HEK293 (cell line): ENCODE measurements around the gene KLHL28.
A peak's percentile ranks its signal among the peaks of the same experiment; 100 is the strongest.

Experiments used
- CTCF ChIA-PET: fragments of 350-600 bp; formaldehyde crosslinking; extraction: SDS; loops from one replicate; lab custom pipeline; 2021; ENCODE audit warnings: antibody characterized with exemption; lab: Yijun Ruan, JAX
- POLR2A ChIA-PET: fragments of 300-600 bp; formaldehyde crosslinking; extraction: SDS; loops from one replicate; lab custom pipeline; 2020; ENCODE audit warnings: antibody characterized with exemption, inconsistent platforms; lab: Yijun Ruan, JAX
- H3K27ac ChIP-seq: fragments of 200-500 bp; sonication (Bioruptor generic); 2 replicates; pipeline ENCODE4 v1.5.1; 2014; ENCODE audit warnings: low read depth, low read length, control low read depth, inconsistent platforms; ENCODE audit errors: extremely low read depth
- H3K36me3 ChIP-seq, 2 experiments: fragments of 200-500 bp in 1 of 2; sonication (Bioruptor generic) in 1 of 2; 1 replicate in 1 of 2; 2 replicates in 1 of 2; pipeline ENCODE4 v1.5.1; 2014 to 2017; ENCODE audit warnings: inconsistent platforms in 2 of 2, low read length in 2 of 2; ENCODE audit not compliant: control insufficient read depth in 2 of 2, insufficient read depth in 1 of 2
- H3K4me1 ChIP-seq: fragments of 200-500 bp; sonication (Bioruptor generic); 2 replicates; pipeline ENCODE4 v1.5.1; 2014; ENCODE audit warnings: mild to moderate bottlenecking, low read length, inconsistent platforms; ENCODE audit not compliant: control insufficient read depth, insufficient read depth
- H3K4me3 ChIP-seq: 2 replicates; pipeline ENCODE4 v1.5.1; 2011; ENCODE audit warnings: low read depth, mild to moderate bottlenecking, control low read depth, low read length, moderate library complexity
- H3K9me3 ChIP-seq: fragments of 200-500 bp; sonication (Bioruptor generic); 2 replicates; pipeline ENCODE4 v1.5.1; 2014; ENCODE audit warnings: low read depth, low read length, inconsistent platforms; ENCODE audit not compliant: control insufficient read depth, insufficient read depth
- GLI4 ChIP-seq: fragments of 450-650 bp; formaldehyde crosslinking; IDR thresholded peaks from 2 replicates; pipeline ENCODE4 v1.5.1; 2016; ENCODE audit warnings: missing biosample characterization, missing genetic modification characterization
- GLIS1 ChIP-seq: fragments of 450-650 bp; formaldehyde crosslinking; IDR thresholded peaks from 2 replicates; pipeline ENCODE4 v1.5.1; 2016; ENCODE audit warnings: missing biosample characterization, missing genetic modification characterization
- HIC1 ChIP-seq: fragments of 450-650 bp; formaldehyde crosslinking; IDR thresholded peaks from 2 replicates; pipeline ENCODE4 v1.5.1; 2016; ENCODE audit warnings: missing biosample characterization, missing genetic modification characterization
- HOXC10 ChIP-seq: sonication (generic); formaldehyde crosslinking; IDR thresholded peaks from 2 replicates; pipeline ENCODE4 v1.8.1; 2023; ENCODE audit warnings: mild to moderate bottlenecking, missing genetic modification reagents
- HOXD13 ChIP-seq: sonication (generic); formaldehyde crosslinking; IDR thresholded peaks from 2 replicates; pipeline ENCODE4 v1.8.0; 2022; ENCODE audit warnings: missing genetic modification reagents, borderline replicate concordance
- INSM2 ChIP-seq: fragments of 450-650 bp; formaldehyde crosslinking; IDR thresholded peaks from 2 replicates; pipeline ENCODE4 v1.5.1; 2016; ENCODE audit warnings: missing biosample characterization, missing genetic modification characterization
- KLF8 ChIP-seq: fragments of 450-650 bp; formaldehyde crosslinking; IDR thresholded peaks from 2 replicates; pipeline ENCODE4 v1.5.1; 2016; ENCODE audit warnings: missing biosample characterization, missing genetic modification characterization
- MZF1 ChIP-seq: fragments of 450-650 bp; formaldehyde crosslinking; IDR thresholded peaks from 2 replicates; pipeline ENCODE4 v1.5.1; 2017; ENCODE audit warnings: missing biosample characterization, missing genetic modification characterization, borderline replicate concordance
- OSR2 ChIP-seq: fragments of 450-650 bp; formaldehyde crosslinking; IDR thresholded peaks from 2 replicates; pipeline ENCODE4 v1.5.1; 2016; ENCODE audit warnings: missing biosample characterization, missing genetic modification characterization
- TSHZ1 ChIP-seq: fragments of 450-650 bp; formaldehyde crosslinking; IDR thresholded peaks from 2 replicates; pipeline ENCODE4 v1.5.1; 2016; ENCODE audit warnings: missing biosample characterization, missing genetic modification characterization, borderline replicate concordance
- ZFP69B ChIP-seq: fragments of 450-650 bp; formaldehyde crosslinking; IDR thresholded peaks from 2 replicates; pipeline ENCODE4 v1.5.1; 2016; ENCODE audit warnings: missing biosample characterization, missing genetic modification characterization
- ZNF121 ChIP-seq: fragments of 450-650 bp; formaldehyde crosslinking; IDR thresholded peaks from 2 replicates; pipeline ENCODE4 v1.5.1; 2016; ENCODE audit warnings: missing biosample characterization, missing genetic modification characterization
- ZNF169 ChIP-seq: fragments of 450-650 bp; formaldehyde crosslinking; IDR thresholded peaks from 2 replicates; pipeline ENCODE4 v1.5.1; 2016; ENCODE audit warnings: missing biosample characterization, missing genetic modification characterization
- ZNF2 ChIP-seq: fragments of 450-650 bp; formaldehyde crosslinking; IDR thresholded peaks from 2 replicates; pipeline ENCODE4 v1.5.1; 2016; ENCODE audit warnings: missing biosample characterization, missing genetic modification characterization
- ZNF211 ChIP-seq: fragments of 450-650 bp; formaldehyde crosslinking; IDR thresholded peaks from 2 replicates; pipeline ENCODE4 v1.5.1; 2016; ENCODE audit warnings: low read depth, missing biosample characterization, missing genetic modification characterization
- ZNF223 ChIP-seq: fragments of 450-650 bp; formaldehyde crosslinking; IDR thresholded peaks from 2 replicates; pipeline ENCODE4 v1.5.1; 2016; ENCODE audit warnings: missing biosample characterization, missing genetic modification characterization
- ZNF248 ChIP-seq: fragments of 450-650 bp; formaldehyde crosslinking; IDR thresholded peaks from 2 replicates; pipeline ENCODE4 v1.5.1; 2017; ENCODE audit warnings: missing biosample characterization, missing genetic modification characterization
- ZNF529 ChIP-seq: fragments of 450-650 bp; formaldehyde crosslinking; IDR thresholded peaks from 2 replicates; pipeline ENCODE4 v1.5.1; 2017; ENCODE audit warnings: missing genetic modification characterization, missing biosample characterization; ENCODE audit not compliant: insufficient replicate concordance
- ZSCAN5A ChIP-seq: fragments of 450-650 bp; formaldehyde crosslinking; IDR thresholded peaks from 2 replicates; pipeline ENCODE4 v1.5.1; 2016; ENCODE audit warnings: missing biosample characterization, missing genetic modification characterization
- ZXDB ChIP-seq: fragments of 450-650 bp; formaldehyde crosslinking; IDR thresholded peaks from 2 replicates; pipeline ENCODE4 v1.5.1; 2016; ENCODE audit warnings: missing biosample characterization, missing genetic modification characterization

The KLHL28 gene

GRCh38 chr14:44959538-44959937 is 2.2 kb downstream of the KLHL28 start (continued):
- TF ChIP-seq HIC1 (tag by site-specific recombination) (no peak), INSM2 (tag by site-specific recombination) (no peak), ZNF248 (tag by site-specific recombination) (no peak), ZNF2 (tag by site-specific recombination) (no peak), KLF8 (tag by site-specific recombination) (no peak), HOXC10 (no peak)

- POLR2A ChIA-PET, result no interaction called here
- CTCF ChIA-PET, result interaction anchor here (0.6 to 0.9 kb wide), 2 partner anchors 183 to 296 kb away, joined by 3 read pairs; partner anchors contain the start of gene MIS18BP1
- no peak overlapping the region for H3K27ac ChIP-seq
- TF ChIP-seq ZFP69B (tag by site-specific recombination) (no peak), ZNF121 (peak; percentile 57)
- H3K36me3 ChIP-seq, result peaks cover 0 to under 1% of the 10 kb centered on the region in 2 experiments; a peak in 1 of 3 replicates
- no peaks in the 10 kb centered on the region for H3K9me3 ChIP-seq
- H3K4me1 ChIP-seq, result peaks cover 41% of the 10 kb centered on the region
- no peak overlapping the region for H3K4me3 ChIP-seq
Measured at GRCh38 chr14:44956866-44957265, 4.9 kb downstream of the KLHL28 start.

GRCh38 chr14:44955528-44955927 is 6.2 kb downstream of the KLHL28 start:
- no peak overlapping the region for H3K27ac ChIP-seq
- CTCF ChIA-PET, result interaction anchor here (0.6 to 0.7 kb wide), 2 partner anchors 32 to 313 kb away, joined by 4 read pairs; no protein-coding TSS in a partner anchor
- H3K4me3 ChIP-seq, result no peak overlapping the region
- no peaks in the 10 kb centered on the region for H3K9me3 ChIP-seq
- POLR2A ChIA-PET, result no interaction called here
- TF ChIP-seq ZSCAN5A (tag by site-specific recombination), result no peak
- 0 out of 2 replicates have a peak, but pooled peaks have one; percentile 9 for TF ChIP-seq OSR2 (tag by site-specific recombination)
- peak; percentile 89 for TF ChIP-seq GLIS1 (tag by site-specific recombination)
- TF ChIP-seq, all 188 proteins: peak for 2
- peaks cover 0 to 7% of the 10 kb centered on the region in 2 experiments; a peak in 1 of 3 replicates for H3K36me3 ChIP-seq
- H3K4me1 ChIP-seq, result peaks cover 41% of the 10 kb centered on the region

- TF ChIP-seq ZXDB (tag by site-specific recombination) (no peak), GLI4 (no peak), ZNF223 (tag by site-specific recombination) (no peak), TSHZ1 (tag by site-specific recombination) (no peak), ZNF211 (tag by site-specific recombination) (no peak), MZF1 (tag by site-specific recombination) (no peak), ZNF529 (tag by site-specific recombination) (no peak), HOXD13 (CRISPR knock-in tag) (no peak), ZNF169 (tag by site-specific recombination) (no peak)
- Histone ChIP-seq H3K4me3 (no peak overlapping the region), H3K27ac (no peak overlapping the region), H3K4me1 (peaks cover 40% of the 10 kb centered on the region), H3K36me3 (peaks cover 0 to 7% of the 10 kb centered on the region in 2 experiments; a peak in 1 of 3 replicates), H3K9me3 (no peaks in the 10 kb centered on the region)
- POLR2A ChIA-PET, result interaction anchor here (0.6 kb wide), 1 partner anchor 10 kb away, joined by 4 read pairs; no protein-coding TSS in a partner anchor
- CTCF ChIA-PET, result no interaction called here
Measured at GRCh38 chr14:44954750-44955149, 7.0 kb downstream of the KLHL28 start.
